T1000 (cell line): ENCODE results near the gene FAM53A.

Experiments
- DNase-seq: peaks from one replicate; lab custom pipeline; 2025; ENCODE audit warnings: mixed read lengths; lab: John Stamatoyannopoulos, UW

Gene FAM53A

GRCh38 chr4:1639299-1639868 is 44.7 kb downstream of the FAM53A start:
- DNase-seq, result no peak

- no peak for DNase-seq
Measured at GRCh38 chr4:1638873-1639272, 45.2 kb downstream of the FAM53A start.

GRCh38 chr4:1638272-1638598 is 45.9 kb downstream of the FAM53A start:
- no peak for DNase-seq

- DNase-seq, result no peak
Measured at GRCh38 chr4:1637580-1638271, 46.4 kb downstream of the FAM53A start.

- no peak for DNase-seq
Measured at GRCh38 chr4:1636490-1637211, 47.5 kb downstream of the FAM53A start.

GRCh38 chr4:1635464-1635863 is 48.6 kb downstream of the FAM53A start:
- no peak for DNase-seq

- DNase-seq, result no peak
Measured at GRCh38 chr4:1633993-1634392, 50.1 kb downstream of the FAM53A start.

- no peak for DNase-seq
Measured at GRCh38 chr4:1632109-1633104, 51.7 kb downstream of the FAM53A start.

GRCh38 chr4:1631136-1631535 is 53.0 kb downstream of the FAM53A start:
- no peak for DNase-seq

- DNase-seq, result no peak
Measured at GRCh38 chr4:1630266-1630665, 53.8 kb downstream of the FAM53A start.

GRCh38 chr4:1629699-1630083 is 54.4 kb downstream of the FAM53A start:
- DNase-seq, result no peak

- DNase-seq, result peak; percentile 9
Measured at GRCh38 chr4:1628892-1629698, 55.0 kb downstream of the FAM53A start.

- no peak for DNase-seq
Measured at GRCh38 chr4:1627417-1628313, 56.4 kb downstream of the FAM53A start.

- no peak for DNase-seq
Measured at GRCh38 chr4:1626941-1627340, 57.2 kb downstream of the FAM53A start.

GRCh38 chr4:1626151-1626550 is 58.0 kb downstream of the FAM53A start:
- DNase-seq, result no peak

- DNase-seq, result no peak
Measured at GRCh38 chr4:1625600-1626138, 58.4 kb downstream of the FAM53A start.

- DNase-seq, result no peak
Measured at GRCh38 chr4:1624519-1624910, 59.6 kb downstream of the FAM53A start.

GRCh38 chr4:1623821-1624518 is 60.1 kb downstream of the FAM53A start:
- DNase-seq, result no peak

- no peak for DNase-seq
Measured at GRCh38 chr4:1623400-1623799, 60.7 kb downstream of the FAM53A start.
